Right atrium auricular region (tissue), 2 donors: ENCODE results near the gene CCL18. TPM values are rescaled to one million over a fixed set of nuclear protein-coding genes. Genes with fewer than 3 reads are reported as not detected.
A peak's percentile ranks its signal among the peaks of the same experiment; 100 is the strongest.
"Not testable (repeated sequence)": the region's sequence is repeated elsewhere in the genome, so short reads cannot be mapped to it uniquely, and the experiment has no call there.

ENCODE experiments used
- DNase-seq: peaks from one replicate; pipeline ENCODE4 v3.0.0-alpha.2; 2019; ENCODE audit warnings: low spot score
- H3K27ac ChIP-seq, 2 donors: fragments of 200-600 bp; sonication (generic); 1 replicate in 1 of 2; 2 replicates in 1 of 2; pipeline ENCODE4 v1.5.1; 2016 to 2019
- H3K27me3 ChIP-seq, 2 donors: fragments of 200-600 bp; sonication (generic); one replicate each; pipeline versions ENCODE4 v1.5.1 to v1.6.0; 2017 to 2019
- H3K36me3 ChIP-seq: fragments of 200-600 bp; sonication (generic); one replicate; pipeline ENCODE4 v1.5.1; 2016
- H3K4me1 ChIP-seq, 2 donors: fragments of 200-600 bp; sonication (generic); one replicate each; pipeline versions ENCODE4 v1.5.1 to v1.6.0; 2017 to 2019
- H3K4me3 ChIP-seq, 2 donors: fragments of 200-600 bp; sonication (generic); 1 replicate in 1 of 2; 2 replicates in 1 of 2; pipeline ENCODE4 v1.5.1; 2017 to 2019; ENCODE audit warnings: mild to moderate bottlenecking in 1 of 2, moderate library complexity in 1 of 2
- H3K9me3 ChIP-seq, 2 donors: fragments of 200-600 bp; sonication (generic); one replicate each; pipeline ENCODE4 v1.5.1; 2019
- total RNA-seq, 2 donors: library from RNA; depleted of rRNA; stranded (reverse); fragments of >200 nt; gene quantifications; one replicate each; pipeline ENCODE4 v1.1.0, GENCODE V29; 2016
- TF ChIP-seq, protein P1 (sequence below), 2 donors: fragments of 200-600 bp; sonication (generic); IDR thresholded peaks; one replicate each; pipeline ENCODE4 v1.5.1; 2019; ENCODE audit warnings: antibody characterized with exemption in 2 of 2

CCL18 gene
- total RNA-seq, 2 donors from 2014 or later: 1.0 to 3.6 TPM

- no peaks in the 10 kb centered on the region for H3K4me1 ChIP-seq
- no peak for DNase-seq
- TF ChIP-seq, protein P1, sequence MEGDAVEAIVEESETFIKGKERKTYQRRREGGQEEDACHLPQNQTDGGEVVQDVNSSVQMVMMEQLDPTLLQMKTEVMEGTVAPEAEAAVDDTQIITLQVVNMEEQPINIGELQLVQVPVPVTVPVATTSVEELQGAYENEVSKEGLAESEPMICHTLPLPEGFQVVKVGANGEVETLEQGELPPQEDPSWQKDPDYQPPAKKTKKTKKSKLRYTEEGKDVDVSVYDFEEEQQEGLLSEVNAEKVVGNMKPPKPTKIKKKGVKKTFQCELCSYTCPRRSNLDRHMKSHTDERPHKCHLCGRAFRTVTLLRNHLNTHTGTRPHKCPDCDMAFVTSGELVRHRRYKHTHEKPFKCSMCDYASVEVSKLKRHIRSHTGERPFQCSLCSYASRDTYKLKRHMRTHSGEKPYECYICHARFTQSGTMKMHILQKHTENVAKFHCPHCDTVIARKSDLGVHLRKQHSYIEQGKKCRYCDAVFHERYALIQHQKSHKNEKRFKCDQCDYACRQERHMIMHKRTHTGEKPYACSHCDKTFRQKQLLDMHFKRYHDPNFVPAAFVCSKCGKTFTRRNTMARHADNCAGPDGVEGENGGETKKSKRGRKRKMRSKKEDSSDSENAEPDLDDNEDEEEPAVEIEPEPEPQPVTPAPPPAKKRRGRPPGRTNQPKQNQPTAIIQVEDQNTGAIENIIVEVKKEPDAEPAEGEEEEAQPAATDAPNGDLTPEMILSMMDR (IDR thresholded peaks at IDR 0.05): peak in 1 of 2 donors; percentile 74
- no peak overlapping the region for H3K27ac ChIP-seq
- no peaks in the 10 kb centered on the region for H3K36me3 ChIP-seq
- H3K4me3 ChIP-seq: no peak overlapping the region
- peaks cover 0 to 8% of the 10 kb centered on the region in 2 donors for H3K9me3 ChIP-seq
- no peaks in the 10 kb centered on the region for H3K27me3 ChIP-seq
Measured at GRCh38 chr17:36072431-36073121, 8.5 kb downstream of the CCL18 start.

GRCh38 chr17:36074365-36074764 lies 10.3 kb downstream of the CCL18 start:
- H3K4me3 ChIP-seq: no peak overlapping the region
- peaks cover 0 to 11% of the 10 kb centered on the region in 2 donors for H3K9me3 ChIP-seq
- H3K27ac ChIP-seq: no peak overlapping the region
- H3K27me3 ChIP-seq: no peaks in the 10 kb centered on the region
- TF ChIP-seq, protein P1 (IDR thresholded peaks at IDR 0.05): no peak
- H3K4me1 ChIP-seq: no peaks in the 10 kb centered on the region
- no peak for DNase-seq
- H3K36me3 ChIP-seq: no peaks in the 10 kb centered on the region

DNA sequence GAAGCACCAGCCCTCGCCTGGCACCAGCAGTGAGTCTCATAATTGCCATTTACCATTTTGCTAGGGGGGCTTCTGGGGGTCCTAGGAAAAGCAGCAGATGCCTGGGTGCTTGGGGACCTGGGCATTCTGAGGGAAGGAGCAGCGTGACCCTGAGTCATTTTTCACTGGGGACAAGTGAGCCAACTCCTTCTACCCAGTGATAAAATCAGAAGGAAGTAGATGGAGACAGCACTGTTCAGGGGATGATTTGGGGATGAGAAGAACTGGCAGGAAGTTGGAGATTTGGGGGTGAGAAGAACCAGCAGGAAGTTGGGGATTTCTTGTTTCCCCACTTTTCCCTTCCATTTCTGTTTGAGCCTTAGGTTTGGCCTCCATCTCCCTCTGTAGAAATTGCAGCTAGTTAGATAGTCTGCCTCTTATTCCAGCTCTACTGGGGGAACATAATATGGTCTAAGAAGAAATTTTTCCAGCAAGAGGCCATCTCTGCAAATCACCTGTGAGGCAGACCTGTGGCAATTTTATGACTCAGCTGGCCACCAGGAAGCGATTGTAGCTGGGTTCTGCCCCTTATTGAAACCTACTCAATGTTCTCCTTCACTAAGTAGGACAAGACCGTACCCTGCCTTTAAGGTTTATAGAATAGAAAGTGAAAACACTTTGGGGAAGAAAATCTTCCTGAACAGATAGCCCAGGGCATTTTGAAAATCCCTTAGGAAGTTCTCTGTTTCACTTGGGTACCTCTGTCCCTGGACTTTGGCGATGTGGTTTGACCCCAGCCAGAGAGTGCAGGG lies 17.8 kb downstream of the CCL18 start:
- DNase-seq, H3K27ac ChIP-seq, H3K36me3 ChIP-seq, H3K27me3 ChIP-seq, H3K4me1 ChIP-seq, H3K4me3 ChIP-seq, H3K9me3 ChIP-seq: not testable (repeated sequence)

DNA sequence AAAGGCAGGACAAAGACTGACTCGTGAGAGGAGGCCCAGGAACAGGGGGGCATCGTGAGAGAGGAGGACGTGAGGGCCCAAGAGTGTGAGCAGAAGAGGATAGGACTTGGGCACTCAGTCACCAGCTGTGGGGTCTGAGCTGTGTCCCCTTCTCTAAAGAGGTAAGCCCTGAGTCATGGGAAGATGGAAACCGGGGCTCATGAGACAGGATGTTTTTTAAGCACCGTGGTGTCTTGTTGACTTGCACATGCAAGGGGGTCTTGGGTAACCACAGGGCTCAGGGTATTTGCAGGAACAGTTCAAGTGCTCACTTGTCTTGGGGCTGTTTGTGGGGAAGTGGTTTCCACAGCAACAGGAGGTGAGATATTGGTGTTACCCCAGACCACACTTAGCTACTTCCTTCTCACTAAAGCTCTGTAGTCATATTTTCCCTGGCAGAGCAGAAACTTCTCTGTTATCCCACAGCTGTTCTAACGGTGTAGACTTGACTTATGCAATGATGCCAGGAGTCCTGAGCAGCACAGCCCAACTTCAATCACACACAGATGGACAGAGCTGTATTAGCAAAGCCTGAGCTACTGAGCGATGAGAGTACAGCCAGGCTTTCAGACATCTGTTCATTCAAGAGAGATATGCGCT lies 18.5 kb downstream of the CCL18 start:
- not testable (repeated sequence) for DNase-seq, H3K4me1 ChIP-seq, H3K36me3 ChIP-seq, H3K27me3 ChIP-seq, H3K9me3 ChIP-seq, H3K4me3 ChIP-seq, H3K27ac ChIP-seq

- not testable (repeated sequence) for H3K36me3 ChIP-seq, H3K9me3 ChIP-seq, H3K27ac ChIP-seq, H3K27me3 ChIP-seq, DNase-seq, H3K4me3 ChIP-seq, H3K4me1 ChIP-seq
Measured at GRCh38 chr17:36083691-36084090, 19.6 kb downstream of the CCL18 start.

GRCh38 chr17:36085765-36086164 lies 21.7 kb downstream of the CCL18 start:
- no peaks in the 10 kb centered on the region for H3K27me3 ChIP-seq
- TF ChIP-seq, protein P1 (IDR thresholded peaks at IDR 0.05): no peak
- H3K4me3 ChIP-seq: no peak overlapping the region
- no peak overlapping the region for H3K27ac ChIP-seq
- no peaks in the 10 kb centered on the region for H3K4me1 ChIP-seq
- no peaks in the 10 kb centered on the region for H3K9me3 ChIP-seq
- no peak for DNase-seq
- H3K36me3 ChIP-seq: no peaks in the 10 kb centered on the region

- no peaks in the 10 kb centered on the region for H3K36me3 ChIP-seq
- H3K9me3 ChIP-seq: no peaks in the 10 kb centered on the region
- H3K4me1 ChIP-seq: no peaks in the 10 kb centered on the region
- no peak overlapping the region for H3K27ac ChIP-seq
- TF ChIP-seq, protein P1 (IDR thresholded peaks at IDR 0.05): no peak
- DNase-seq: no peak
- no peak overlapping the region for H3K4me3 ChIP-seq
- H3K27me3 ChIP-seq: no peaks in the 10 kb centered on the region
Measured at GRCh38 chr17:36086791-36087190, 22.7 kb downstream of the CCL18 start.

DNA sequence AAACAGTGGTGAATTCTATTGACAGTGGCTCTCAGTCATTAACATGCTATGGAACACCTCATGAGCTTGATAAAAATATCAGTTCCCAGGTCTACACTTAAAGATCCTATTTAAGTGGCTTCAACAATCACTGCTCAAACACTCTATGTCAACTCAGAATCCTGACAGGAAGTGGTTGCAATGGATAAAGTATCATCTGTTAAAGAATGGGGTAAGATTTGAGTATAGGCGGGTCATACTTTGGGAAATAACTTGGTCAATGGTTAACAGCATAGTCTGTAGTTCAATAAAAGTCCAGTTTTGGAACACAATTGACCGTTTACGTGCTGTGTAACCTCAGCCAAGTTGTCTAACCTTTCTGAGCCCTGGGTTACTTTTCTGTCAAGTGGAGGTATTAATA lies 23.4 kb downstream of the CCL18 start:
- not testable (repeated sequence) for H3K9me3 ChIP-seq, H3K4me1 ChIP-seq, DNase-seq, H3K36me3 ChIP-seq, H3K4me3 ChIP-seq, H3K27ac ChIP-seq, H3K27me3 ChIP-seq

GRCh38 chr17:36087897-36088572 lies 24.0 kb downstream of the CCL18 start:
- not testable (repeated sequence) for H3K27me3 ChIP-seq, H3K4me1 ChIP-seq, DNase-seq, H3K27ac ChIP-seq, H3K9me3 ChIP-seq, H3K4me3 ChIP-seq, H3K36me3 ChIP-seq
